Measurements from ENCODE around the gene GAGE12H.
"Not testable (repeated sequence)": the region's sequence is repeated elsewhere in the genome, so short reads cannot be mapped to it uniquely, and the experiment has no call there.

GRCh38 chrX:49570100-49570499, 9.6 kb upstream of the GAGE12H start, which contains the start of gene GAGE12G:
- TF ChIP-seq CTCF (IDR thresholded peaks at IDR 0.05); EZH2 (IDR thresholded peaks at IDR 0.05; ENCODE audit: borderline replicate concordance, insufficient read depth, low read depth, low read length, poor library complexity, severe bottlenecking): not testable (repeated sequence)

Data from B cell (primary cell).